ENCODE results near the gene CCDC40.
"Not testable (repeated sequence)": the region's sequence is repeated elsewhere in the genome, so short reads cannot be mapped to it uniquely, and the experiment has no call there.

Gene CCDC40

DNA sequence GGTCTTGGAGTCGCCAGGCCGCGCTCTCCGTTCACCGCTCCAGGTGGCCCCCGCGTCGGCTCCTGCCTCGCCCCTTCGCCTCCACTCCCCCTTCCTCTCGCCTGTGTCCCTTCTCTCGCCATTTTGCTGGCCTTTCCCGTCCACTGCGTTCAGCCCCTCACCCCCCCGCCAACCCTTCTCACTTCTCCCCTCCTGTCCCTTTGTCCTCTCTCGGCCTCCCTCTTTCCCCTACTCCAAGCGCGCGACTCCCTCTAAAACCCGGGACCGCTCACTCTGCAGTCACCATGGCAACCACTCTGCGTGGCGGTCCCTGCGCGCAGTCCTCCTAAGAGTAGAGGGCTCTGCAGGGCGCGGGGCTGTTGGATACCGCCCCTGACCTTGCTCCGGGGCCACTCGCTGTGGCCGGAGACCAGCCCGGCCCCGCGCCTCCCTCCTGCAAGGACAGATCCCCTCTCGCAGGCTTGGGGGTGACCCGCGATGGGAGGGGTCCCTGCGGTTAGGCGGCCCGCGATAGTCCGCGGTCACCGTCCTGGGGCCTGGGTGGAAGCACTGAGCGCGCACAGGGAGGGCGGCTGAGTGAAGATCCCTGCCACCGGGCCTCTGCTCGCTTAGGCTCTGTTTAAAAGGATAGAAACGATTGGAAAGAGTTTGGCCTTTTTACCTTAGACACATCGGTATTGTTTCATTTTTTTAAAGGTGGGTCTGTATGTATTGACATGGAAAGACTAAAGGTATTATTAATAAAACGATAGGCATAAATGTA, 454 bp downstream of the CCDC40 start:
- DNase-seq (ENCODE audit: low read depth in 2 of 2, low spot score in 1 of 2) = no peak

GRCh38 chr17:80043963-80044362, 7.5 kb downstream of the CCDC40 start:
- no peak for DNase-seq (ENCODE audit: low read depth in 2 of 2, low spot score in 1 of 2)

DNA sequence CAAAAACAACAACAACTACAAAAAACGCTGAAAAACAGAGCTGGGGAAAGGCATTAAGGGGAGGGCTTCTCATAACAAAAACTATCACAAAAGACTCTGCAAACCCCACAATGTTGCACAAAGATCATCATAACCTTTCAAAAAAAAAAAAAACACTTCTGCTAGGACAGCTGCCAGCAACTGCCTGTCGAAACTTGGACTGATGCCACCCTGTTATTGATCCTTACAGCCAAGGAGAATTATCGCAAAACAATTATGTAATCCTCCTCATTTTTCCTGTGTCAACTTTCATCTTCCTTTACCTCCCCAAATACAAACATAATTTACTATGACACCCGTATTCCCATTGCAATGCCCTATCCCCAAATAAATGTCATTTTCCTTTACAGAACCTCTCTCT, 9.3 kb downstream of the CCDC40 start:
- DNase-seq (ENCODE audit: low read depth in 2 of 2, low spot score in 1 of 2) = no peak

- DNase-seq (ENCODE audit: low read depth in 2 of 2, low spot score in 1 of 2) = not testable (repeated sequence)
Observed at GRCh38 chr17:80046709-80047108, 10.3 kb downstream of the CCDC40 start.

DNA sequence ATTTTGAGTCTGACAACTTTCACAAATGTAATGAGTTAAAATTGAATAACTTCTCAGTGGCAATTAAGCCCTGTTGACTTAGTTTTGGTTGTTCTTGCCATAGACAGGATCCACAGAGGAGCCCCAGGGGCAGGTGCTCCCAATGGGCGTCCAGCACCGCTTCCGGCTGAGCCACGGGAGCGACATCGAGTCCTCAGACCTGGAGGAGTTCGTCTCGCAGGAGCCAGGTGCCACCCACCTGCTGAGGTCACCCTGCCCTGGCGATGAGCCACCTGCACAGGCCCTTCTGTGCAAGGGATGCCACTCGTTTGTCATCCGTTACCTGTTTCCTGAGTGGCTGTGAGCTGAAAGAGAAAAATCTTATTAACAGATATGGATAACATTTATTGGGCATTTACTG, 10.7 kb downstream of the CCDC40 start:
- no peak for DNase-seq (ENCODE audit: low read depth in 2 of 2, low spot score in 1 of 2)

- DNase-seq (ENCODE audit: low read depth in 2 of 2, low spot score in 1 of 2) = no peak
Observed at GRCh38 chr17:80049986-80050385, 13.5 kb downstream of the CCDC40 start.

- no peak for DNase-seq (ENCODE audit: low read depth in 2 of 2, low spot score in 1 of 2)
Observed at GRCh38 chr17:80050706-80051105, 14.3 kb downstream of the CCDC40 start.

- DNase-seq (ENCODE audit: low read depth in 2 of 2, low spot score in 1 of 2) = no peak
Observed at GRCh38 chr17:80051681-80052080, 15.2 kb downstream of the CCDC40 start.

DNA sequence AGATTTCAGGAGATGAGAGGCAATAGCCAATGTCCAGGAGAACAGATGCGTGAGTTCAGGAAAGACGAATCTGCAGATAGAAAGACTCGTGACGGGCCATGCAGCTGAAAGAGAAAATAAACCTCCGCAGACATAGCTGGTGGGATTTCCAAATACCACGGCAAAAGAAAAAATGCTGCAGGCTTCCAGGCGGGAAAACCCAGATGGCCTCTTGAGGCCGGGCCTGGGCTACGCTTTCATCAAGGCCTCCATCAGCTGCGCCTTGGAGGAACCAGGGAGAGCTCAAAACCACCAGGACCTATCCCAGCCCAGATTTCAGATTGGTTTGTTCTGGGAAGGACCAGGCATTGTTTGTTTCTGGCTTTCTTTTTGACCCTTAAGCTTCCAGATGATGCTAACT, 16.7 kb downstream of the CCDC40 start:
- DNase-seq (ENCODE audit: low read depth in 2 of 2, low spot score in 1 of 2) = no peak

GRCh38 chr17:80055597-80055996, 19.2 kb downstream of the CCDC40 start:
- no peak for DNase-seq (ENCODE audit: low read depth in 2 of 2, low spot score in 1 of 2)

GRCh38 chr17:80058311-80058955, 22.0 kb downstream of the CCDC40 start:
- DNase-seq (ENCODE audit: low read depth in 2 of 2, low spot score in 1 of 2) = no peak

GRCh38 chr17:80060644-80061043, 24.2 kb downstream of the CCDC40 start:
- no peak for DNase-seq (ENCODE audit: low read depth in 2 of 2, low spot score in 1 of 2)

DNA sequence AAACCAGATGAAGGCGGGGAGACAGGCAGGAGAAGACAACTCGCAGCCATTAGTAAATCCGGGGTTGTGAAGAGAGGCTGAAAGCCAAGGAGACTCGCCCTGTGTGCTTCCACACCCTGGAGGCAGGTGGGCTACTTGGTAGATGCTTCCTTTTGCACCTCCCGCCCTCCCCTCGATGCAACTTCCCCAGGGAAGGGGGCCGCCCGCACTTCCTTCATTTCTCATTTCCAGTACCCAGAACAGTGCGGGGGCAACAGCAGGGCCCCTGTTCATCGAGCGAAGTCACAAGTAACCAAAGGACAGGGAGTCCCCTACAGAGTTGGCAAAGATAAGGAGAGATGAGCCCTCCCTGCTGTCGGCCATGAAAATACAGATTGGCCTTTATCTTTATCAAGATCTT, 25.0 kb downstream of the CCDC40 start:
- no peak for DNase-seq (ENCODE audit: low read depth in 2 of 2, low spot score in 1 of 2)

DNA sequence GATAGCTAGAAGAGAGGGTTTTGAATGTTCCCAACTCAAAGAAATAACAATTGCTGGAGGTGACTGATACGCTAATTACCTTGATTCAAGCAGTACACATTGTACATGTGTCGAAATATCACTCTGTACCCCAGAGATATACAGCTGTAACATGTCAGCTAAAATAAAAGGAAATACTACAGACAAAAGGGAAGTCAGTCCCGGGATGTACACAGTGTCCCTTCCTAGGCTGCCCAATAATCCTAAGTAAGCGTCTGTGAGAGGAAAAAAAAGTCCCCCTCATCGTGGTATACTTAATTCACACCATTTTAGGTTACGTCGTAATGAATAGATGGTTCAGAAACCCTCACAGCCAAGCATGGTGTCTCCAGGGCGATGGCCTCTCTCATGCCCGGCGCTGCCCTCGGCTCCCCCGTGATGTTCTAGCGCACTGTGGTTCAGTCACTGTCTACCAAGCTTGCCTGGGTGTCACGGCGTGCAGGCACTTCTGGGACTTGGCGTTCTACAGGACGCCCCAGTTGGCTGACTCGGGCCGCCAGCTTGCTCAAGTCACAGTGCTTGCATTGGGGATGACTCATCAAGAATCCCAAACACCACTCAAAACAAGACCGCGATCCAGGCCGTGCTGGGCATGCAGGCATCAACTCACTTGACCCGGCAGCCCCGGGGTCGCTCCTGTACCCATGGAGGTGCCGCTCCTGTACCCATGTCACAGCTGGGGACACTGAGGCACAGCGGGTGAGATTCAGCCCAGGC, 27.6 kb downstream of the CCDC40 start:
- DNase-seq (ENCODE audit: low read depth in 2 of 2, low spot score in 1 of 2) = no peak

DNA sequence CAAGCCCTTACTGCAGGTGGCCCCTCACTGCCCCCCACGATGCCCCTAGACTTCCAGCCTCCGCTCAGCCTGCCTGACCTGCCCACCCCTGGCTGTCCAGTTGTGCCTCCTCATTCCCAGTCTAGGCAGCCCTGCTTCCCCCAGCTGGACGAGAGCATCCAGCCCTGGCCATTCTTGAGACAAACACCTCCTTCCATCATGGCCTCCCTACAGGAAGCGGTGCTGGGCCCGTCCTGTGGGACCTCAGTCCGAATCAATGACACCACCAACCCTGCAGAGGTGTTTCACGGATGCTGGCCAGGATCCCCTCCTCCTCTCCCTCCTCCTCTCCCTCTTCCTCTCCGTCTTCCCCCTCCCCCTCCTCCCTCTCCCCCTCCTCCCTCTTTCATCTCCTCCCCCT, 28.3 kb downstream of the CCDC40 start:
- no peak for DNase-seq (ENCODE audit: low read depth in 2 of 2, low spot score in 1 of 2)

DNA sequence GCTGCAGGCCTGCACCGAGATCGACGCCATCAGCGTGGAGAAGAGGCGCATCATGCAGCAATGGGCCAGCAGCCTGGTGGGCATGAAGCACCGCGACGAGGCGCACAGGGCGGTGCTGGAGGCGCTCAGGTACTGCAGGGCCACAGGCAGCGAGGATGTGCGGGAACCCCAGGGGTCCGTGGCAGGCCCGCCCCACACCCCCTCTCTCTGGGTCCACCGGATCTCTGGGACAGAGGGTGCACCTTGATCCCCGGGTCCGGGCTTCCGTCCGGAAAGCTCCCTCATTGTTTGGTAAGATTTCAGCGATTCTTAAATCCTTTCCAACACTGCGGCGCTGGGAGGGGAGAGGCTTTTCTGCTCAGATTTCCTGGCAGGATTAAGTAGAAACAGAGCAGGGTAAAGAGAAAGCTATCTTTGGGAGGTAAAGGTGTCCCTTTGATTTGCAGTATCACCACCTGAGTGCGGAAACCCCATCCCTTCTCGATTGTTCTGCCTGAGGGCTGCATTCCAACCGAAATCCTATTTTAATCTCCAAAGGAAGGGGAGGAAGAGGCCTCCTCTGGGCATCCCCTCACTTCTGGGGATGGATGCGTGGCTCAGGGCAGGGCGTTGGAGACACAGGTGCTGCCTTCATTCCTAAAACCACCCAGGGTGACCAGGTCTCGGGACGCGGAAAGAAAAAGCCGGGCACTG, 29.2 kb downstream of the CCDC40 start:
- no peak for DNase-seq (ENCODE audit: low read depth in 2 of 2, low spot score in 1 of 2)

DNA sequence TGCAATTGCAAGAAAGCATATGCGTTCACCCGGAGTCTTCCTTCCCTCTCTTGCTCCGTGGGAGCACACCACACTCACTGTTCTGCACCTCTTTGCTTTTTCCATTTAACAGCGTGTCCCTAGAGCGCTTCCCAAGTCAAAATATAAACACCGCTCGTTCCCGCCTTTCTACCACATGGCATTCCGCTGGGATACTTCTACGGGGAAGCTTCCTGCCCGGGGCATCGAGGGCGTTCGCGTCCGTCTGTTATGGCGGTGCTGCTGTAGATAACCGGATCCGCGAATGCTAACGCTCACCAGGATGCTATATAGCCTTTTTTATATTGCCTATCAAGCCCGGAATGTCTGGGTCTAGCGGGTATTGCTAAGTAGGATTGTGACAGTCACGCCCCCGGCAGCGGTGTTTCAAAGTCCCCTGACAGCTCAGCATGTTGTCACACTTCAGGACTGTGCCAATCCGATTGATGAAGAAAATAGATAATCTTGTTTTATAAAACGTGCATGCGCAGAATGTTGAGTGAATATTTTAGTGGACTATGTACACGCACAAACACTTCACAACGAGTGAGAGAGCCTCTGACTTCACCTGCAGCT, 31.0 kb downstream of the CCDC40 start:
- DNase-seq (ENCODE audit: low read depth in 2 of 2, low spot score in 1 of 2) = no peak

DNA sequence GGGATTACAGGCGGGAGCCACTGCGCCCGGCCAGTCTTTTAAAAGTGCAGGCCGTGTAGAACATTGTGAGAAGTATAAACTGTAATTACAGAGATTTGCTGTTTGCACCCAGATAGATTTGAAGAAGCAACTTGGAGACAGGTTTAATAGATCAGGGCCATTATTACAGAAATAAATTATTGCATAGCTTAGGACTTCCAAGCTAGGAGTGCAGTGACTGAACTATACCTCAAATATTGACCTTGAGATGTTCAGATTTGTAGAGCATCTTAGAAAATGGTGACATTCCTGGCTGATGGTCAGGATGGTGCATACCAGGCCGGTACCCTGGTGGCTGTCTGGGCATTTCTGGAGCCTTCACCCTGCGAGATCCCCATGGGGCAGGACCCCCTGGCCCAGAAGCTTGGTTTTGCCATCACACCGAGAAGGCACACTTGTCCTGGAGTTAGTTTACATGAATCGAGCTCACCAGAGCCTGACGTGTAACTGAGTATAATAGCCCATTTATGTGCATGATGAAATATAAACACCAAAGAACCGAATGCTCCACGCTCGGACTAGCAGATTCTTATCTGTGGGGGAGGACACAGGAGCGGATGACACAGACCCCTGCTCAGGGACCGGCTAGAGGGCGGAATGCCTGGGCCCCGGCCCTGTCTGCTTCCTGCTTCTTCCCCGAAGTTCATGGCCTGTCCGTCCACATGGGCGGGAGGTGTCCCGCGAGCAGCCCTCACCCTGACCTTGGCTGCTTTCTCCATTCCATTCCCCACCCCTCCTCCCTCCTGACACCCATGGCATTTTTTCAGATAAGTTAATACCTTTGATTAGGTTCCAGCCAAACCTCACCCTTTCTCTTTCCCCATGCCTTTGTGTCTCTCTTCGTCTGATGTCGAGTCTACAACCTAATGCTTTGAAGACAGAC, 32.1 kb downstream of the CCDC40 start:
- no peak for DNase-seq (ENCODE audit: low read depth in 2 of 2, low spot score in 1 of 2)

GRCh38 chr17:80070375-80071115, 34.1 kb downstream of the CCDC40 start:
- no peak for DNase-seq (ENCODE audit: low read depth in 2 of 2, low spot score in 1 of 2)
